Right ventricle myocardium inferior (tissue), 1 donor: ENCODE data around the gene SFT2D2. TPM values are rescaled to one million over a fixed set of nuclear protein-coding genes. Genes with fewer than 3 reads are reported as not detected.

Source experiments
- ATAC-seq: fragments of 200-7000 bp; cut with Tn5 transposase; one replicate; pipeline ENCODE4 v1.9.1; 2020; ENCODE audit warnings: mild to moderate bottlenecking, moderate library complexity
- DNase-seq: peaks from one replicate; pipeline ENCODE4 v3.0.0; 2021; ENCODE audit errors: missing footprints
- intact Hi-C: fragments of 100-400 bp; cut with DNase I; formaldehyde crosslinking; loops from one replicate; pipeline ENCODE4 v1.11.0; 2022
- total RNA-seq: library from RNA; stranded (reverse); fragmentation: NEBNext Ultra II Directional; extraction: Animal tissue kit (Norgen Biotek cat#: 25700); gene quantifications from one replicate; pipeline ENCODE4 v1.2.1, GENCODE V29; 2021
- donor health status: DM: no; HTN: yes; CAD: no; lungs with severe emphysema.

Gene SFT2D2
- total RNA-seq, 1 donor from 2014 or later, result 16.9 TPM

DNA sequence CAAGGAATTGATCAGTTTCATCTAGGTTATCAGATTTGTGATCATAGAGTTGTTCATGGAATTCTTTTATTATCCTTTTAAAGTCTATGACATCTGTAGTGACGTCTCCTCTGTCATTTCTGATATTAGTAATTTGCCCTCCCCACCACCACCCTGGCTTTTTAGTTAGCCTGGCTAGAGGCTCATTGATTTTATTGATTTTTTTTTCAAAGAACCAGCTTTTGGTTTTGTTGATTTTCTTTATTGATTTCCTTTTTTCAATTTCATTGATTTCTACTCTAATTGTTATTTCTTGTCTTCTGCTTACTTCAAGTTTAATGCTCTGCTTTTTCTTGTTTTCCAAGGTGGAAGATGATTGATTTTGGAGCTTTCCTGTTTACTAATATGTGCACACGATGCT lies 31.6 kb downstream of the SFT2D2 start:
- DNase-seq, result no peak
- intact Hi-C loops, result no loop called here
- no peak for ATAC-seq

DNA sequence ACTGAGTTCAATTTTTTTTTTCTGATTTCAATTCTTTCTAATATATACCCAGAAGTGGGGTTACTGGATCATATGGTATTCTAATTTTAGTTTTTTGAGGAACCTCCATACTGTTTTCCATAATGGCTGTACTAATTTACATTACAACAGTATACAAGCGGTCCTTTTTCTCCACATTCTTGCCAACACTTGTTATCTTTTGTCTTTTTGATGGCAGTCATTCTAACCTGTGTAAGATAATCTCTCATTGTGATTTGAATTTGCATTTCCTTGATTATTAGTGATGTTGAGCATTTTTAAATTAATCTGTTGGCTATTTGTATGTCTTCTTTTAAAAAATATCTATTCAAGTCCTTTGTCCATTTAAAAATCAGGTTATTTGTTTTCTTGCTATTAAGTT lies 33.8 kb downstream of the SFT2D2 start:
- intact Hi-C loops, result no loop called here
- ATAC-seq (no peak), DNase-seq (no peak)

DNA sequence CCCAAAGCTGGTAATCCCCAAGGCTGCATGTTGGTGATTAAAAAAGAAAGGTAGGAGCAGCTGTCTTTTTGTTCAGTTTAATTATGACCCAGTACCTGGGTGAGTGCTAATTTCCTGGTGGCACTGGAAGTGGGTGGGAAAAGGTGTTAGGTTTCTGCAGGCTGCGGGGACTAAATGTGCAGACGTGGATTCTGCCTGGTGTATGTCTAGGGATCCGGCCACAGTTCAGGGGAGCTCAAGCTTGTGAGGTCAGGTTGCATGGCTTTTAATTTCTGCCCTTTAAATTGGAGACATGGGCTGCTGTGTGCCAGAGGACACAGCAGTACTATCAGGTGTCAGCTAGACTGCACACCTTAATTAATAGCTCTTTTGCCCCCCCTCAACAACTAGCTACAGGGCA lies 34.6 kb downstream of the SFT2D2 start:
- DNase-seq (no peak), ATAC-seq (no peak)
- intact Hi-C loops, result no loop called here

GRCh38 chr1:168261390-168261789 lies 35.6 kb downstream of the SFT2D2 start:
- ATAC-seq (no peak), DNase-seq (no peak)
- intact Hi-C loops, result no loop called here

DNA sequence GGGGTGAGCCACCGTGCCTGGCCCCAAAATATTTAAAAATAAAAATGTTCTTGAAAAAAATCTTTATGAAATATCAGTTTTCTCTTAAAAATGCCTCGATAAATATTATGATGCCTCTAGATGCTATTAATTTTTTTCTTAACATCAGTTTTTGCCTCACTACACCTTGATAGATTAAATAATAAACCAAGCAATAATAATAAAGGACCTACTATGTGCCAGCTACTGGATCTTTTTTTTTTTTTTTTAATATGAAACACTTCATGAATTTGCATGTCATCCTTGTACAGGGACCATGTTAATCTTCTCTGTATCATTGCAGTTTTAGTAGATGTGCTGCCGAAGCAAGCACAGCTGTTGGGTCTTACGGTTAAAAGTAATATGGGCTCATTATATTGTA lies 37.3 kb downstream of the SFT2D2 start:
- intact Hi-C loops, result no loop called here
- no peak for ATAC-seq
- no peak for DNase-seq

DNA sequence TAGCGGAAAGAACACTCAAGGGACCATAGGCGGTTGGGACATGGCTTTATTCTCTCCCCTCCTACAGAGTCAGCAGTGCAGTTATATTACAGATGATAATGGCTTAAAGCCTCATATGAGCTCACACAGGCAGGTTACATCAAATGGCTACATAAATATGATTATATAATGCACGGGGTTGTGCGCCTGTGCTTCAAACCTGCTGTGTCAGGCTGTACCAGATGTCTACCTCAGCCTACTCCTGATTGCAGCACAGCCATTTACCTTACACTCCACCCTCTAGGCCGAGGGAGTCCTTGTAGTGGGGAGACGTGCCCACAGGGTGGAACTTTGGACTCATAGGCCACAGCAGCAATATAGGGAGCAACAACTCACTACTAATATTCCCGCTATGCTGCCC lies 38.5 kb downstream of the SFT2D2 start:
- DNase-seq, result no peak
- intact Hi-C loops, result no loop called here
- ATAC-seq, result no peak

- intact Hi-C loops, result no loop called here
- ATAC-seq, result no peak
- no peak for DNase-seq
These were observed 39.8 kb downstream of the SFT2D2 start for GRCh38 chr1:168265596-168265995.

- ATAC-seq, result no peak
These were observed 40.9 kb downstream of the SFT2D2 start for GRCh38 chr1:168266644-168267186.

GRCh38 chr1:168271636-168272035 lies 45.8 kb downstream of the SFT2D2 start:
- intact Hi-C loops, result no loop called here
- DNase-seq, result no peak
- ATAC-seq, result no peak

More at GRCh38 chr1:168266644-168267186, 40.9 kb downstream of the SFT2D2 start:
- intact Hi-C loops, result no loop called here
- DNase-seq, result no peak

DNA sequence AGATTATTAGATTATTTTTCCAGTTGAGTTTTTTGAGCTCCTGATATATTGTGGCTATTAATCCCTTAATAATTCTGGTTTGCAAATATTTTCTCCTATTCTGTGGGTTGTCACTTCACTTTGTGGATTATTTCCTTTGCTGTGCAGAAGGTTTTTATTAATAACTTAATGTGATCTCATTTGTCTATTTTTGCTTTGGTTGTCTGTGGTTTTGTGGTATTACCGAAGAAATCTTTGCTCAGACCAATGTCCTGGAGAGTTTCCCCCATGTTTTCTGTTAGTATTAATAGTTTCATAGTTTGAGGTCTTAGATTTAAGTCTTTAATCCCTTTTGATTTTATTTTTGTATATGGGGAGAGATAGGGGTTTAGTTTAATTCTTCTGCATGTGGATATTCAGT lies 47.8 kb downstream of the SFT2D2 start:
- intact Hi-C loops, result no loop called here
- ATAC-seq (no peak), DNase-seq (no peak)

DNA sequence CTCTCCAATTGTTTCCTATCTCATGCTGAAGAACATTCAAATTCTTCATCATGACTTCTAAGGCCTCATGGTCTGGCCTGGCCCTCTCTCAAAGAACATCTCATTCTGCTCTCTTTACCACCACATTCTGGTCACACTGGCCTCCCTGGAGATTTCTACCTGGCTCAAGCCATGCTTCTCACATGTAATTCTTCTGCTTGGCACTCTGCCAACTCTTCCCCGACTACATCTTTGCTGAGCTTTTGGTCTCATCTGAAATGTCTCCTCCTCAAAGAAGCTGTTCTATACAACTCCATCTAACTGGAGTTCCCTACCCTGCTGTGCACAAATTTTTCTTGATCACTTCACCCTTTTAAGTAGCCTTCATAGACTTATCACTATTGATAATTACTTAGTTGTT lies 53.4 kb downstream of the SFT2D2 start:
- no peak for ATAC-seq
- DNase-seq, result no peak
- intact Hi-C loops, result no loop called here

GRCh38 chr1:168280296-168280927 lies 54.6 kb downstream of the SFT2D2 start, which contains the start of gene TBX19:
TBX19 (plus strand) TSS chr1:168280877; CDS start chr1:168281091, 214 bp downstream.
- intact Hi-C loops, result no loop called here
- ATAC-seq (no peak), DNase-seq (no peak)

- ATAC-seq (no peak), DNase-seq (no peak)
- intact Hi-C loops, result no loop called here
These were observed 56.0 kb downstream of the SFT2D2 start for GRCh38 chr1:168281603-168282325.

- DNase-seq (no peak), ATAC-seq (no peak)
- intact Hi-C loops, result no loop called here
These were observed 59.7 kb downstream of the SFT2D2 start for GRCh38 chr1:168285521-168285790.

GRCh38 chr1:168285971-168286927 lies 60.4 kb downstream of the SFT2D2 start:
- ATAC-seq, result no peak
- DNase-seq, result no peak
- intact Hi-C loops, result no loop called here

DNA sequence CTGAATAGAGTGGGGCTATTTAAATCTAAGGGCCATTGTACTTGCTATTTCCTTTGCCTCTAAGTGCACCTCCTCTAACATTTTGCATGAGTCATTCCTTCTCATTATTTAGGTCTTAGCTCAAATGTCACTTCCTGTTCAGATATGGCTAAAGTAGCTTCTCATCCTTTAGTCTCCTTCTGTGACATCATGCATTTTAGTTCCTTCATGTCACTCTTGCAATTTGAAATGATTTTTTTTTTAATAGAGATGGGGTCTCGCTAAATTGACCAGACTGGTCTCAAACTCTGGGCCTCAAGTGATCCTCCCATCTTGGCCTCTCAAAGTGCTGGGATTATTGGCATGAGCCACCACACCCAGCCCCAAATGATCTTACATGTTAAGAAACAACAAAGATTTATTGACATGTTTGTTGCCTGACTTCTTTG lies 61.4 kb downstream of the SFT2D2 start:
- ATAC-seq, result no peak
- intact Hi-C loops, result no loop called here
- DNase-seq, result no peak

DNA sequence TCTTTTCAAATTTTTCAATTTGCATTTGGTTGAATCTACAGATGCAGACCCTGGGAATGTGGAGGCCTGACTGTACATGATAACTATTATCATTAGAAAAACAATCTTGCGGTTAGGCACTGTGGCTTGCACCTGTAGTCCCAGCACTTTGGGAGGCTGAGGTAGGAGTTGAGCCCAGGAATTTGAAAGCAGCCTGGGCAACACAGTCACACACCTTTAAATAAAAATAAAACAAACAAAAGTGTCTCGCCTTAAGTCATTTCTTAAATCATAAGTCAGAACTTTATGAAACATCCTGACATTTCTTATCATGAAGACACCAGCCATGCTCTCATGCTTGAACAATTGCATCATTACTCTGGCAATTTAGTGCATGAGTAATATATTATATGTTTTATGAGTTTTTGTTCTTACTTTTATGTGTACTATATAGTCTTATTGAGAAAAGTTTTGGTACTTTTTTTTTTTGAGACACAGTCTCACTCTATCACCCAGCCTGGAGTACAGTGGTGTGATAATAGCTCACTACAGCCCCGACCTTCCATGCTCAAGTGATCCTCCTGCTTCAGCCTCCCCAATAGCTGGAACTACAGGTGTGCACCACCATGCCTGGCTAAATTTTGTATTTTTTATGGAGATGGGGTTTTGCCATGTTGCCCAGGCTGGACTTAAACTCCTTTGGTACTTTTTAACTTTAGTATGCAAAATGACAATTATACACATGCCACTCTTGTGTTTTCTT lies 62.7 kb downstream of the SFT2D2 start:
- DNase-seq (no peak), ATAC-seq (no peak)
- intact Hi-C loops, result no loop called here

DNA sequence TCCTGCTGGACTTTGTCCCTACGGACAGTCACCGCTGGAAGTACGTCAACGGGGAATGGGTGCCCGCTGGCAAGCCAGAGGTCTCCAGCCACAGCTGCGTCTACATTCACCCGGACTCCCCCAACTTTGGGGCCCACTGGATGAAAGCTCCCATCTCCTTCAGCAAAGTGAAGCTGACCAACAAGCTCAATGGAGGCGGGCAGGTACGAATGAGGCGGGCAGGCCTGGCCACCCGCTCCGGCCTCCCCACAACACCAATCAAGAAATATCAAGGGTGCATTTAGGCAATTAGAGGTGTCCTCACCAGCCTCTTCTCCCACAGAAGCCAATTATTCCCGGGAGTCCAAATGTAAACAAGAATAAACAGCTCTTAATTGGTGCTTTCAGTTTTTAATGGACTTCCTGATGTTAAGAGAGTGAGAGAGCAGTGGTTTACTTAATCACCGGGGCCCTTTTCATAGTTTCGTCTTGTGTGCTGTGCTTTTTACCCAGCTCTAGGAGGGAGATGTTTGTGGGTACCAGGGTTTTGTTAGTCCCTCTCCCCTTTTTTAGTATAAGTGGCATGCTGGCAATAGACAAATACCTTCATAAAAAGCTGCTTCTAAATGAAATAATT lies 65.5 kb downstream of the SFT2D2 start:
- ATAC-seq, result no peak
- no peak for DNase-seq
- intact Hi-C loops, result no loop called here
